Smooth muscle cell (in vitro differentiated cells): ENCODE results near the gene GLIPR1L1. TPM values are rescaled to one million over a fixed set of nuclear protein-coding genes. Genes with fewer than 3 reads are reported as not detected.

ENCODE experiments used
- DNase-seq: peaks from one replicate; lab custom pipeline; 2025; ENCODE audit not compliant: unreplicated experiment; lab: John Stamatoyannopoulos, UW
- H2AFZ ChIP-seq: fragments of 200-600 bp; sonication (generic); 2 replicates; pipeline ENCODE4 v1.6.0; 2016; ENCODE audit warnings: antibody characterized with exemption, low read depth, mild to moderate bottlenecking
- H3F3A ChIP-seq: fragments of 200-600 bp; sonication (generic); 2 replicates; pipeline ENCODE4 v1.6.0; 2017; ENCODE audit warnings: antibody characterized with exemption, low read depth
- H3K27ac ChIP-seq: fragments of 200-600 bp; sonication (generic); 2 replicates; pipeline ENCODE4 v1.5.1; 2016; ENCODE audit warnings: low read depth, mild to moderate bottlenecking
- H3K27me3 ChIP-seq: fragments of 200-600 bp; sonication (generic); 2 replicates; pipeline ENCODE4 v1.6.1; 2016; ENCODE audit warnings: low read depth, mild to moderate bottlenecking
- H3K36me3 ChIP-seq: fragments of 200-600 bp; sonication (generic); 2 replicates; pipeline ENCODE4 v1.5.1; 2016; ENCODE audit warnings: low read depth
- H3K4me1 ChIP-seq: fragments of 200-600 bp; sonication (generic); 2 replicates; pipeline ENCODE4 v1.5.1; 2016; ENCODE audit warnings: low read depth
- H3K4me2 ChIP-seq: fragments of 200-600 bp; sonication (generic); 2 replicates; pipeline ENCODE4 v1.6.0; 2016; ENCODE audit warnings: mild to moderate bottlenecking
- H3K4me3 ChIP-seq: fragments of 200-600 bp; sonication (generic); 2 replicates; pipeline ENCODE4 v1.5.1; 2016; ENCODE audit warnings: mild to moderate bottlenecking
- H3K79me2 ChIP-seq: fragments of 200-600 bp; sonication (generic); 2 replicates; pipeline ENCODE4 v1.6.0; 2016; ENCODE audit warnings: low read depth, mild to moderate bottlenecking
- H3K9ac ChIP-seq: fragments of 200-600 bp; sonication (generic); 2 replicates; pipeline ENCODE4 v1.6.0; 2016; ENCODE audit warnings: low read depth
- H3K9me3 ChIP-seq: fragments of 200-600 bp; sonication (generic); replicated peaks from 2 replicates; pipeline ENCODE4 v1.5.1; 2016; ENCODE audit warnings: low read depth
- H4K20me1 ChIP-seq: fragments of 200-600 bp; sonication (generic); 2 replicates; pipeline ENCODE4 v1.6.0; 2016; ENCODE audit warnings: low read depth
- WGBS: methylation state at CpG from one replicate; pipeline ENCODE4 v1.1.7; 2016; ENCODE audit warnings: low lambda C conversion rate; 5-methylcytosine and 5-hydroxymethylcytosine counted together
- polyA plus RNA-seq: library from polyadenylated mRNA; unstranded; fragments of >200 nt; fragmentation: Nextera tagmentation; extraction: Ambion mirVana; gene quantifications from 2 replicates; pipeline ENCODE4 v1.2.1, GENCODE V29; 2016
- total RNA-seq: library from RNA; depleted of rRNA; stranded (reverse); fragments of >200 nt; gene quantifications from 2 replicates; pipeline ENCODE4 v1.2.3, GENCODE V29; 2014
- TF ChIP-seq, protein P1 (sequence below): fragments of 200-600 bp; sonication (generic); IDR thresholded peaks from 2 replicates; pipeline ENCODE4 v1.5.1; 2017; ENCODE audit warnings: borderline replicate concordance, mild to moderate bottlenecking, antibody characterized with exemption; ENCODE audit not compliant: insufficient read depth, poor library complexity, severe bottlenecking

Gene GLIPR1L1
- total and polyA plus RNA-seq, 2 experiments from 2014 or later = not detected

DNA sequence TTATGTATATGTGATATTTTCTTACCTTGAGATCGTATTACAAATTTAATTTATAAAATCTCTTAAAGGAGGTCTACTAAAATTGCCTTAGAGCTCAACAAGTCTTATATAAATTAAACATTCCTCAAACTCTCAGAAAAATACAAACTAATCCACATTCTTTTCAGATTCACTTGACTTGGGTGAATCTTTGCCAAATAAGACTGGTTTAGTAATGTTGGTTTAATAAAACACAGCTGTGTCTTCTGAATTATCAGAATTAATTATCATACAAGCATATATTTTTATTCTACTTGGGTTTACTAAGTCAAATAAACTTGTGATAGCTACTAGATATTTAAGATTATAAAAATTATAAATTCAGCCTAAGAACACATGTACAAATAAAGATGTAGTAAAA, 69.8 kb downstream of the GLIPR1L1 start:
- no peak overlapping the region for H3K27ac ChIP-seq
- no peak overlapping the region for H3K4me3 ChIP-seq
- H3K4me1 ChIP-seq = no peaks in the 10 kb centered on the region
- TF ChIP-seq, protein P1, sequence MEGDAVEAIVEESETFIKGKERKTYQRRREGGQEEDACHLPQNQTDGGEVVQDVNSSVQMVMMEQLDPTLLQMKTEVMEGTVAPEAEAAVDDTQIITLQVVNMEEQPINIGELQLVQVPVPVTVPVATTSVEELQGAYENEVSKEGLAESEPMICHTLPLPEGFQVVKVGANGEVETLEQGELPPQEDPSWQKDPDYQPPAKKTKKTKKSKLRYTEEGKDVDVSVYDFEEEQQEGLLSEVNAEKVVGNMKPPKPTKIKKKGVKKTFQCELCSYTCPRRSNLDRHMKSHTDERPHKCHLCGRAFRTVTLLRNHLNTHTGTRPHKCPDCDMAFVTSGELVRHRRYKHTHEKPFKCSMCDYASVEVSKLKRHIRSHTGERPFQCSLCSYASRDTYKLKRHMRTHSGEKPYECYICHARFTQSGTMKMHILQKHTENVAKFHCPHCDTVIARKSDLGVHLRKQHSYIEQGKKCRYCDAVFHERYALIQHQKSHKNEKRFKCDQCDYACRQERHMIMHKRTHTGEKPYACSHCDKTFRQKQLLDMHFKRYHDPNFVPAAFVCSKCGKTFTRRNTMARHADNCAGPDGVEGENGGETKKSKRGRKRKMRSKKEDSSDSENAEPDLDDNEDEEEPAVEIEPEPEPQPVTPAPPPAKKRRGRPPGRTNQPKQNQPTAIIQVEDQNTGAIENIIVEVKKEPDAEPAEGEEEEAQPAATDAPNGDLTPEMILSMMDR = no peak
- no peak overlapping the region for H2AFZ ChIP-seq
- no peak overlapping the region for H3K4me2 ChIP-seq
- no peaks in the 10 kb centered on the region for H3K36me3 ChIP-seq
- no peaks in the 10 kb centered on the region for H3K27me3 ChIP-seq
- H3K79me2 ChIP-seq = no peaks in the 10 kb centered on the region
- 89% methylated on average over 1 of the region's 1 CpG for WGBS
- H3K9me3 ChIP-seq = no peaks in the 10 kb centered on the region
- H4K20me1 ChIP-seq = no peaks in the 10 kb centered on the region
- no peak overlapping the region for H3K9ac ChIP-seq
- no peak for DNase-seq
- H3F3A ChIP-seq = no peaks in the 10 kb centered on the region

DNA sequence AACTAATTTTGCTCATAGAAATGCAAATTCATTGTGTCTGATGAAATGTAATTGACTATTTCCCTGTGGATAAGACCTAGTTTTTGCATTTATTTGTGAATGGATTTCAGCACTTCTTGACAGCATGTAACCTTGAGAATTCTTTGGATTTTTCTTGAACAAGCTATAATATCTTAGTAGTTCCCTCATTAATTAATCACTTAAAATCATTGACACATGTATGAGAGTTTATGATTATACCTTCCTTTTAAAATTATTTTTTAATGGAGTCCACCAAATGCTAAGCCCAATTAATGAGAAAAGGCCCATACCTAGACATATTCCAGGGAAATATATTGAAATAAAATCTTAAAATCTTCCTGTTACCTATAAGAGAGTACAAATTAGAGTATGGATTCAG, 73.2 kb downstream of the GLIPR1L1 start:
- Histone ChIP-seq H3K27ac (no peak overlapping the region), H3K4me1 (no peaks in the 10 kb centered on the region), H3K4me3 (no peak overlapping the region), H4K20me1 (no peaks in the 10 kb centered on the region), H3K9ac (no peak overlapping the region), H3K79me2 (no peaks in the 10 kb centered on the region), H3K36me3 (no peaks in the 10 kb centered on the region), H2AFZ (no peak overlapping the region), H3K4me2 (no peak overlapping the region), H3K27me3 (no peaks in the 10 kb centered on the region), H3K9me3 (no peaks in the 10 kb centered on the region), H3F3A (no peaks in the 10 kb centered on the region)
- DNase-seq = no peak
- TF ChIP-seq, protein P1 = no peak

DNA sequence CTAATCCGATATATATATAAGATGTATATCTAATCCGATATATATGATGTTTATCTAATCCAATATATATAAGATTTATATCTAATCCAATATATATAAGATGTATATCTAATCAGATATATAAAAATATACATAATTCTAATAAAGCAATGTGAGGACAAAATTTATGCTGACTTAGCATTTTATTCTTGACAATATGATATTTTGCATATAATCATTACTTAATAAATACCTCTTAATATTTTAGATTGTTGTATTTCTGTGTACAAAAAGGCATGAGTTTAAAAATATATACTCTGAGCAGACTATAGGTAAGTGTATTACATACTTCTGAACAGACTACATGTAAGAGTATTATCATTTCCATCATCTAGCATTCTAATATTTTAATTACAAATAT, 75.4 kb downstream of the GLIPR1L1 start:
- WGBS = 96% methylated on average over 2 of the region's 2 CpGs
- H3K36me3 ChIP-seq = no peaks in the 10 kb centered on the region
- no peak overlapping the region for H3K4me2 ChIP-seq
- no peak overlapping the region for H3K4me3 ChIP-seq
- no peaks in the 10 kb centered on the region for H3K27me3 ChIP-seq
- no peak overlapping the region for H3K9ac ChIP-seq
- H3K4me1 ChIP-seq = no peaks in the 10 kb centered on the region
- H4K20me1 ChIP-seq = no peaks in the 10 kb centered on the region
- no peaks in the 10 kb centered on the region for H3K79me2 ChIP-seq
- H3F3A ChIP-seq = no peaks in the 10 kb centered on the region
- no peak for DNase-seq
- no peak overlapping the region for H3K27ac ChIP-seq
- H3K9me3 ChIP-seq = no peaks in the 10 kb centered on the region
- H2AFZ ChIP-seq = no peak overlapping the region
- TF ChIP-seq, protein P1 = no peak

DNA sequence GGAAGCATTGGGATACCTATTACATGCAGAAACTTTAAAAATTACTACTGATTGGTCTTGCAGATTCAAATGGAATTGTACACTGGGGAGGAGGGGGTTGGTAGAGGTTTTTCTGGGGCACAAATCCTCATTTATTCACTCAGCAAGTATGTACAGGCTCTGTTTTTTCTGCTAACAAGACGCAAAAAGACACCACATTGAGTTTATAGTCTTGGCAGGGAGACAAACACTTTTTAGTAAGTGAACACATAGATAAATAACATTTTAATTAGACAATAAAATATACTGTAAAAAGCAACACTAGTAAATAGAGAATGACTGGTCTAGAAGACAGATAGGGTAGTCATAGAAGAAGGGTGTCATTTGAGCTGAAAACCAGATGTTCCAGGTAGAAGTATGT, 80.2 kb downstream of the GLIPR1L1 start:
- Histone ChIP-seq H3K9me3 (no peaks in the 10 kb centered on the region), H3F3A (no peaks in the 10 kb centered on the region), H3K36me3 (no peaks in the 10 kb centered on the region), H3K27ac (no peak overlapping the region), H4K20me1 (no peaks in the 10 kb centered on the region), H2AFZ (no peak overlapping the region), H3K27me3 (no peaks in the 10 kb centered on the region), H3K4me3 (no peak overlapping the region), H3K79me2 (no peaks in the 10 kb centered on the region), H3K4me1 (no peaks in the 10 kb centered on the region), H3K9ac (no peak overlapping the region), H3K4me2 (no peak overlapping the region)
- no peak for DNase-seq
- TF ChIP-seq, protein P1 = no peak
- WGBS = 59% methylated on average over 1 of the region's 1 CpG
